Vagina (tissue), 2 donors: ENCODE data around the gene CC2D1A.

Experiments used
- CTCF ChIP-seq, 3 experiments: fragments of 450-650 bp in 2 of 3; fragments of 200-600 bp in 1 of 3; sonication (generic) in 1 of 3; IDR thresholded peaks; one replicate each; pipeline ENCODE4 v1.5.1; 2017 to 2019; ENCODE audit warnings: antibody characterized with exemption in 3 of 3, mild to moderate bottlenecking in 2 of 3, moderate library complexity in 2 of 3
- POLR2AphosphoS5 ChIP-seq, 2 donors: sonication (generic); formaldehyde crosslinking; IDR thresholded peaks; one replicate each; pipeline ENCODE4 v1.9.0; 2017; ENCODE audit warnings: antibody characterized with exemption in 2 of 2, mild to moderate bottlenecking in 2 of 2, low read depth in 1 of 2; ENCODE audit not compliant: insufficient read depth in 1 of 2

- TF ChIP-seq CTCF (IDR thresholded peaks at IDR 0.05) (no peak), POLR2AphosphoS5 (IDR thresholded peaks at IDR 0.05; ENCODE audit: insufficient read depth in 1 of 2, low read depth in 1 of 2) (no peak)
Observed at GRCh38 chr19:13926715-13927114, 20.7 kb downstream of the CC2D1A start.
